Umbilical cord (tissue), 2 donors: ENCODE measurements around the gene DHRS3. TPM values are rescaled to one million over a fixed set of nuclear protein-coding genes. Genes with fewer than 3 reads are reported as not detected.

ENCODE experiments used
- DNase-seq: peaks from one replicate; pipeline ENCODE4 v3.0.0-alpha.2; 2015; ENCODE audit warnings: low spot score
- total RNA-seq: library from RNA; depleted of rRNA; stranded (reverse); fragments of >200 nt; gene quantifications from one replicate; pipeline ENCODE4 v1.2.3, GENCODE V29; 2014; ENCODE audit warnings: low replicate concordance; ENCODE audit not compliant: insufficient read depth

Gene DHRS3
- total RNA-seq, 1 donor from 2014 or later: 107 TPM

DNA sequence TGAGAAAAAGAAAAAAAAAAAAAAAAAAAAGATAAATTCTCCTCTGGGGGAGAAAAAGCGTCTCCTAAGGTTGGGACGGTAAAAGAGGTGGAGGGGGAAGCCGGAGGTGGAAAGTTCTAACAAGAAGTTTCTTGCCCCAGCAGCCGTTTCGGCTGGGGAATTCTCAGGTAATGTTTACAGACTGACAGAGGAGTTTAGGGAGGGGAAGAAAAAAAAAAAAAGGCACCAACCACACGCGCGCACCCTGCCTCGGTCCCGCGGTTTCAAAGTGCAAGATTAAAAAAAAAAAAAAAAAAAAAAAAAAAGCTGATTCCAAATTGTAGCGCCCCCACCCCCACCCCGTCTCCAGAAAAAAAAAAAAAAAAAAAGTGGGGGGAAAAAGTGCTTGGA, 504 bp downstream of the DHRS3 start:
- no peak for DNase-seq

DNA sequence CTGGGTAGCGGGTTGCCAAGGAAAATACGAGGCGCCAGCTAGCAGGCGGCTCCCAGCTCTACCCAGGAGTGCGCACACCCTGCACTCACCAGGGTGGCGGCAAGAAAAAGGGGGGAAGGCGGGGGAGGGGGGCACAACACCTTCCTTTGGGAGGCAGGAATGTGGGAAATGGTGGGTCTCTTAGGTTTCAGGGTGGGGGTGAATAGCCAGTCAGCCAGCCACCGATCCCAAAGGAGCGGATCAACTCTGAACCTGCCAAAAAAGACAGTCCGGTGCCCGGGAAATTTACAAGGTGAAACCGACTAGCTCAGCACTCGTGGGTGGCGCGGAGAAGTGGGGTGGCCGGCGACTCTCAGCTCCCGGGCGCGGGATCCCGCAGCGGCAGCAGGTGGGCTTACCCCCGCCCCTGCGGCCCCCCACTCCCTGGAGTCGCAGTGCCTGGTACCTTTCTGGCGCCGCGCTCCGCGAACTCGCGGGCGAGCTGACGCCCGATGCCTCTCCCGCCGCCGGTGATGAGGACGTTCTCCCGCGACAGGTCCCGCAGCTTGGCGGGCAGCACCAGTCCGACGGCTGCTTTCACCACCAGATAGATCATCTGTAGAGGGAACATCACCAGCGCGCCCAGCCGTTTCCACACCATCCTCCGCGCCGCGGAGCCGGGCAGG, 1.2 kb downstream of the DHRS3 start:
- DNase-seq: no peak

DNA sequence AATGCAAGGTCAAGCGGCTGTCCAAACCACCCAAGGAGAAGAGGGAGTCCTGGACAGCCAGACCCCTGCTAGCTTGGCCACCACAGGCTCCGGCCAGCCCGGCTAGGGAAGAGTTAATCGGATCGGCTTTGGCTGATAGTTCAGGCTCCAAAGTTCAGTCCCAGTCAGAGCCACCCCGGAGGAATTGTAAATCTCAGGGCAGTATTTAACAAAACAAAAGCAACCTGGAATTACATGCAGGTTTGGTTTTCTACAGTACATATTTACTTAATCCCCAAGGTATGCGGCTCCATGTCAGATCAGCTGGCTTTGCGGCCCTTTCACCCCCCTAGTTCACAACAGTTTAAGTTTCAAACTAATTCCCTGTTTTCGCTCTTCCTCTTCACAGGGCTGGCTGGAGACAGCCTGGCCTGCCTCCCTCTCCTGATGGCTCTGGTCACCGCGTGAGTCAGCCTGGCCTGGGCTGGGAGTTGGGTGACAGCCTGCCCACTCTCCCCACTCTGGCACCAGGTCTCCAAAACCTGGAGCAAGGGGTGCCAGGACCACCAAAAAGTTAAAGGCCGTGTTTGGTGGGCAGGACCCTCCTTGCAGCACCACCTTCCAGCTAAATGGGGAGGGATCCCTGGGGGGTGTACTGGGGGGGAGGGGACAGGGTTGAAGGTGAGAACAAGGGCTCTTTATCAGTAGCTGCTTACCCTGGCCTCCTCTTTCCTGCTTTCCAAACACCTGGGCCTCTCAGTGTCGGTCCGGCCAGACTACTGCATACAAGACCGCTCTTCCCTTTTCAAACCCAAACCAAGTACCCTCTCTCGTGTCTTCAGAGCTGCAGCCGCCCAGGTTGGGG, 1.9 kb downstream of the DHRS3 start:
- peak; percentile 61 for DNase-seq

DNA sequence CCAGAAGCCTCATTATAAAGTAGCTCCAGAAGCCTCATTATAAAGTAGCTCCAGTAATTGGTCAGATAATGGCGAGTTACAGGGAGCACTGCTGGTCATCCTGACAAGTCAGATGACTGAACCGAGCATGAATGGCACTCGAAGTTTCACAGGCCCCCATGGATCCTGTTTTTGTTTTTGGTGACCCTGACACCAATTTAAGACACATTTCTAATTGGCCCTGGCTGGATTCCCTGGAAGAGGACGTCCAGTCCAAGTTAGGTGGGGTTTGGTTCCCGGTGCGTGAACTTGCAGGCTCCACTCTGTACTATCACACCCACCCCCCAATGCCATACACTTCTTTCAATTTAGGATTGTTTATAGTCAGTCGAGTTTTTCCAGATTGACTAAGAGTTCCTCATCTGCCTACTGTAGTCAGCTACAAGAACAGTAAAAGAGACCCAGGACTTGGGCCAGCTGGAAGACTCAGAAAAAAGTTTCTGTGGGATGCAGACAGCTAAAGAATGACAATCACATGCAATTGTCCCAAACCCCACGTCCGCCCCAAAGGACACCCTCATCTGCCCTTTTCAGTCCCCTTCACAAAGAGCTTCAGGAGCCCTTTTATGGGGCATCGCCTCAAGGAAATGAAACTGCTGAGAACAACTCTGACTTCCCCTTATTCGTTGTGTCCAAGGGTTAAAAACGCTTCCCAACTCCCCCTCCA, 2.7 kb downstream of the DHRS3 start:
- DNase-seq: peak; percentile 53

DNA sequence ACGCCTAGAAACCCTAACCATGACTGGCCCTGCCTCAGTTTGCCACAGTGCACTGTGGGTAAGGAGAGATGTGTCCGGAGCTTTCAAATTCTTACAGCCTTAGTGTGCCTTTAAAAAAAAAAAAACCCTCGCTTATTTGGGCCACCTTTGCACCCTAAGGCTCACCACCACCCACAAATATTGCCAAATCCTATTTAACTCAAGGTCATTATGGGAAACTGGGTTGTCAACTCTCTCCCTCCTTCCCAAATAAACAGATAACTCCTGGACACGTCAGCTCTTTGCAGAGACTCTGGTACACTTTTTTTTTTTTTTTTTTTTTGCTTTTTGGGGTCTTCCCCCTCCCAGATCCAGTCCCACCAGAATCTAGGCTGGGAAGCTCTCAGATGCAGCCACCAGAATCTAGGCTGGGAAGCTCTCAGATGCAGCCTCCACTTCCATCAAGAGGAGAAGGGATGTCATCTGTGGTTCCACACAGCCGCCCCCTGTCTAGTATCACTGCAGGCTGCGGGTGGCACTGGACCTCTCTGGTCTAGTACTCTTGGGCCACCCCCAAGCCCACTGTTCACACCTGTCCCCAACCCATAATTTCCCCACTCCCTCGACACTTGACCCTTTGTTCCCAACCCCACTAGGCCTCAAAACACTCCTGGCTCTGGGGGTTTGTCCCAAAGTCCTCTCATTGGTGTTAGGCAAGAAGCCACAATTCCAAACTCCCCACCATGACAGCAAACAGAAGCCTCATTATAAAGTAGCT, 3.4 kb downstream of the DHRS3 start:
- DNase-seq: no peak

DNA sequence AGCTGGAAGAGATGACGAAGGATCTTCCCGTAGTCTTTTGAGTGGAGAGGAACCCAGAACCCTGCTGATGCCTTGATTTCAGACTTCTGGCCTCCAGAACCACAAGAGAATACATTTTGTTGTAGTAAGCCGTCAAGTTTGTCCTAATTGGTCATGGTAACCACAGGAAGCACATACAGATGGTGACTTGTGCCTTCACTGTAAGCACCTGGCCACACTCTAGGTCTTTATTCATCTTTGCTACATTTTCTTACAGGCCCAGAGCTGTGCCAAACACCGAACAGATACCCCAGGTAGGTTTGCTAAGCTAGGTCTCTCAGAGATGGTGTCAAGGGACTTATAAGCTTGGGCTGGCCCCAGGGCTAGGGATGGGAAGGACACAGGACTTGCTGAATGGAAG, 4.8 kb downstream of the DHRS3 start:
- DNase-seq: no peak

DNA sequence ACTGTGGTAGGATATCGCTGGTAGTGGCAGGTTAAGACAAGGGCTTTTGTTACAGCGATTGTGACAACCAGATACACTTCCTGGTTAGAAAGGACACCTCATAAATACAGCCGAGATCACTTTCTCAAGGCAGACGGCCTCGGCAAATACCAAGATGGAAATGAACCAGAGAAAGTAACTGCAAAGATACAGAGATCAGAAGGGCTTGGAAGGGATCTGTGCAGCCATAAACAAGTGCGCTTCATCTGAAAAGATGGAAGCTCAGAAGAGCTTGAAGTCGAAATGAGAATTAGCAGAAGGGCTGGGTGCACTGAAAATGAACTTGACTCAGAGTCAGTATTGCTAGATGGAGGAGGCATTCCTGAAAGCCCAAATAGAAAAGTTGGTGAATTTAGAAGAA, 7.1 kb downstream of the DHRS3 start:
- DNase-seq: peak; percentile 93

DNA sequence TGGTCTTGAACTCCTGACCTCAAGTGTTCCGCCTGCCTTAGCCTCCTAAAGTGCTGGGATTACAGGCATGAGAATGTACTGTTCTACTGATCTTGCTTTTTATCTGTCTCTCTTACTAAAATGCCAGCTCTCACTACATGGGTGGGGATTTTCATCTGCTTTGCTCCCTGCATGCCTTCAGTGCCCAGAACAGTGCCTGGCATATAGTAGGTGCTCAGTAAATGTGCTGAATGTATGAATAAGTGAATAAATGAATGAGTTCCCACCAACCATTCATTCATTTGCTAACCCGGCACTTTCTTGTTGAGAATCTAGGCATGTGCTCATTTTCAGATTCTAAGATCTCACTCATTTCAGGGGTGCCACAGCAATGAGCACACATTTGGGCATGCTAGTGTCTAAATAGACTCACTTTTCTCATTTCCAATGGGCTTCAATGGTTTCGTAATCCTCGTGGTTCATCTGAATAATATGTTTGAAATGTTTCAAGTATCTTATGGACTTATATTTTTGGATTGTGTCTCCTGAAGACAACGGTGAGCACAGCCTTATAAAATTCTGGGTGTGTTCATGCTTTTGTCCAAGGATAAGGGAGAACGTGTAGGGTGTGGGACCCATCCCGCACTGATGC, 7.6 kb downstream of the DHRS3 start:
- DNase-seq: no peak

DNA sequence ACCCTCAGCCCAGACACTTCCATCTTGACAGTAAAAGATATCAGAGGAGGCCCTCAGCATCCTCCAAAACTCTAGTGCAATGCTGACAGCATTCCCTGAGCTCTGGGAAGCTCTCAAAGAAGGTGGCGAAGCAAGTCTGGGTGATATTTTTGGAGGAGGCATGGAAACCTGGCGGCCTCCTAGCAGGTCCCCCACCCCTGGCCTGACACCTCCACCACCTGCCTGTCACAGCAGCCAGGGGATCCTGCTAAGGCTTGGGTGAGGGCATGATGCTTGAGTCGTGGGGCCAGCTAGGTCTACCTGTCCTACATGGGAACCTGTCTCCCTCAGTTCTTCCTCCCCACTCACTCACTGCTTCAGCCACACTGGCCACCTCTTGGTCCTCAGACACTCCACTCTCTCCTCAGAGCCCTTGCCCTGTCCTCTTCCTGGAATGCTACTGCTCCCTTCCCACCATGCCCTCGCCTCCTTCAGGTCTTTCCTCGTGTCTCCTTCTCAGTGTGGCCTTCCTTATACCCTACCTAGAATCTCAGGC, 8.5 kb downstream of the DHRS3 start:
- no peak for DNase-seq

DNA sequence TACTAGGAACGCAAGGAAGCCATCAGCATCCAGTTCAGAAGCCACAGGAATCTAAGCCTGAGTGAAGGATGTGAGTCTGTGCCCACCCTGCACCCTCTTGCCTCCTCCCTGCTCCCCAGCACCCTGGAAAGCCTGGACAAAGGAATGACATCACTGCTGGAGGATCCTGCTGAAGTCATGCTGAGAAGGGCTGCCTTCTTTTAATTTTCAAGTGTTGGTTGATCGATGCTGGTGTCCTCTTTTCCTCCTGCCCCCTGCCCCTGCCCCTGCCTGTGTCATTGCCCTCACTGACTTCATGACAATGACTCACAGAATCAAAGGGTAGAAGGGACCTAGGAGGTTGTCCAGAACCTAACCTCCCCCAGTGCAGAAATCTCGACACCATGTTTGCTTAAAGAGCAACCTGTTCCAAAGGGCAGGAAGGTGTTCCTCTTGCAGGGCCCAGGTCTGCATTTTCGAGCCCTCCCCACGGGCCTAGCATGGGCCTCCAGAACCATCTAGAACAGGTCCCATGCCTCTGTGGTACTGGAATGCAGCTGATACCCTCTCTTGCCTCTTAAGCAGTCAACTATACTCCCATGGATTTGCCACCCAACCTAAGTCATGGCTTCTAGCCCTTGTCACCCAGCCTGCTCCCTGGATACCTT, 9.6 kb downstream of the DHRS3 start:
- no peak for DNase-seq

DNA sequence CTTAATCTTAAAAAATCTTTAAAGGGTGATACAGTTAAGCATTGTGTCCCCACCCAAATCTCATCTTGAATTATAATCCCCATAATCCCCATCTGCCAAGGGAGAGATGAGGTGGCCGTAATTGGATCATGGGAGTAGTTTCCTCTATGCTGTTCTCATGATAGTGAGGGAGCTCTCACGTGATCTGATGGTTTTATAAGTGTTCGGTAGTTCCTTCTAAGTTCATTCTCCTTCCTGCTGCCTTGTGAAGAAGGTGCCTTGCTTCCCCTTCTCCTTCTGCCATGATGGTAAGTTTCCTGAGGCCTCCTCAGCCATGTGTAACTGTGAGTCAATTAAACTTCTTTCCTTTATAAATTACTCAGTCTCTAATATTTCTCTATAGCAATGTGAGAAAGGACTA, 10.7 kb downstream of the DHRS3 start:
- DNase-seq: no peak

DNA sequence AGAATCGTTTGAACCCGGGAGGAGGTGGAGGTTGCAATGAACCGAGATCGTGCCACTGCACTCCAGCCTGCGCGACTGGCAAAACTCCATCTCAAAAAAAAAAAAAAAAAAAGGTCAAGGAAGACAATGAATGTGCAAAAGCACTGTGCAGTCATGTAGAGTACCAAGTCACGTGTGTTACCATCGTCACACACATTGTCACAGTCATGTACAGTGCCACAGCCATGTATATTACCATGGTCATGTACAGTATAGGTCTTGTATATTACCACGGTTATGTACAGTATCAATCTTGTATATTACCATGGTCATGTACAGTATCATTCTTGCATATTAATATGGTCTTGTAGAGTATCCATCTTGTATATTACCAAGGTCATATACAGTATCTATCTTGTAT, 13.0 kb downstream of the DHRS3 start:
- DNase-seq: no peak

DNA sequence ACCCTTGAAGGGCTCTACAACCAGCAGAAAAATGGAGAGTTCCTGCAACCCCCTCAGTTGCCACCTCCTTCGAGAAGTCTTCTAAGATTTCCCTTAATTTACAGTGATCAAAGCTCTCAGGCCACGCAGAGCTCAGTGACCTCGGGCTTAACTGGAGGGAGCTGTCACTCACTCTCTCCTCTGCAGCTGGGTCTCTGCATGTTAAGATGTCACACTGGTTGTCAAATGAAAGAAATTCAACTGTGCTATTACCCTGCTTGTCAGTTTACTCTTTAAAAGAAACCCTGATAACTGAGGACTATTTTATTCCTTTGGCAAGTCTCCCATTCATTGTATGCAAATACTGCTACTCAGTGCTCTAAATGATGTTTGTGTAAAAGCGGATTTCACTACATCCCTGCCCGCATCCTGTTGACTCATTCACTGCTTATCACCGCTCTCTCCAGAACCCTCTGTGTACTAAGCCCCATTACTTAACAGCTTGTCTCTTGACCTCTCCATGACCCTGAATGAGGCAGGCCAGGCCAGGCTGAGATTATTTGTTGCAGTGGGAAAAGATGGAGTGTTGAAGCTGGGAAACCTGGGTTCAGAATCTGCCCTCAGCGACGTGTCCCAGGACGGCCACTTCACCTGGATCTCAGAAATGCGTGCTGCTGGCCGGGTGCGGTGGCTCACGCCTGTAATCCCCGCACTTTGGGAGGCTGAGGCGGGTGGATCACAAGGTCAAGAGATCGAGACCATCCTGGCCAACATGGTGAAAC, 13.7 kb downstream of the DHRS3 start:
- peak; percentile 96 for DNase-seq

DNA sequence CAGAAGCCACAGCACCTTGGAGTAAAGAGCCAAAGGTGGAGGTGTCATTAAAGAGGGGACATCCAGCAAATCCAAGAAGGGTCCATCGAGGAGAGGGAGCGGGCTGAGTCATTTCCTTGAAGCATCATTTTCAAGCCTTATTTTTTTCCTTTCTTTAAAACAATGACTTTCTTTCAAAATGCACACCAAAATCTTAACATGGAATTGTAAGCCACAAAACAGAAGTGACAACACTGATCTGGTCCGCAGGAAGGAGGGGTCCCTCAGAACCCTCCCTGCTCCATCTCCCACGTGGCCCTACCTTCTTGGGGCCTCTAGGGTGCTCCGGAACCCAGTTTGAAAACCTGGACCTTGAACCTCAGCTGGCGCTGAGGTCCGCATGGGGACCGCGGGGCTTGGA, 14.8 kb downstream of the DHRS3 start:
- DNase-seq: no peak

DNA sequence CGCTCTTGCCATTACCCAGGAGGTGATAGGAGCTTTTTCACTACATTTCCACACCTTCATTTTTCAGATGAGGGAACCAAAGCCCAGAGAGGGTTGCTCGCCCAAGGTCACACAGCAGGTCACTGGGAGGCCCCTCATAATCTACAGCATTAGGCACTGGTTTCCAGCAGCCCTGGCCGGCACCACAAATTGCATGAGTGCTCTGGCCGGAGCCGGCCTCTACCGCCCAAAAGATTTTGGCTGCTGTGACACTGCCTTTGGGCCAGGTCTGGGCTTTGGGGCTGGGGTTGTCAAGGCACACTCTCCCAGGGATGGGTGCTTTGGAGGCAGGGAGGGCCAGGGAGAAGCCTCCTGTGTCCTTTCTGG, 15.4 kb downstream of the DHRS3 start:
- no peak for DNase-seq

DNA sequence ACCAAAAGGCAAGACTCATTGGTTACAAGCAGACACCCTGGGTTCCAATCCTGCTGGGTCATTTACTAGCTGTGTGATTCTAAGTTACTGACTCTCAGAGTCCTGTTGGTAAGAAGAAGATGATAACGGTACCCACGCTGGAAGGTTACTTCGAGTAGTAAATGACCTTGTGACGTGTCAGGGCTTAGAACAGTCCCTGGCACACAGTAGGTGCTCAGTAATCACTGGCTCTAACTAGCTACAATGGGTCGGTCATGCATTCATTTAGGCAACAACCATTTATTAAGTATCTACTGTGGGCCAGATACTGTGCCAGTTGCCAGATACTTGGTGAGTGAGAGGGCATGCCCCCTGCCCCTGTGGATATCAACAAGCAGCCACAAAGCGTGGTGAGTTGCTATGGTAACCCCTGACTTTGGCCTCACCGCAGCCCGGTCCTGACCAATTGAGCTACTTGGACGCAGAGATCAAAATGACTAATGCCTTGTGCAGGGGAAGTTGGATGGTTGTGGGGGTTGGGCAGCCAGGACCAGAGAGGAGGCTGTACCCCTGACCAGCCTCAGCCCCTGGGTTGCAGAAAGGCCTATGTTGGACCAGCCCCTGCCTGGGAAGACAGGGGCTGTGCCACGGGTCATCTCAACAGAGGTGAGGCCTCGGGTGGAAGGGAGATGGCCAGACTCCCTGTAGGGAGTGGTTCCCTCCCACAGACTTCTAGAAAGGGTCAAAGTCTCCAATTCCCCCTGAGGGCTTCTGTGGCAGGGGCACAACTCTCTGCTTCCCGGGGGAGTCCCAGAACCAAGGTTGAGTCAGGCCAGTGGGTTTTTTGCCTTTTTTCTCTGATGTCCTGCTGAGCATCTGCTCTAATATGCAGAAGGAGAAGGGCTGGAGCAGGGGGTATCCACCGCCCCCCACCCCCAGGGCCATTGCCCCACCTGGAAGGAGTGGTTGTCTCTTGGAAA, 16.0 kb downstream of the DHRS3 start:
- DNase-seq: no peak

DNA sequence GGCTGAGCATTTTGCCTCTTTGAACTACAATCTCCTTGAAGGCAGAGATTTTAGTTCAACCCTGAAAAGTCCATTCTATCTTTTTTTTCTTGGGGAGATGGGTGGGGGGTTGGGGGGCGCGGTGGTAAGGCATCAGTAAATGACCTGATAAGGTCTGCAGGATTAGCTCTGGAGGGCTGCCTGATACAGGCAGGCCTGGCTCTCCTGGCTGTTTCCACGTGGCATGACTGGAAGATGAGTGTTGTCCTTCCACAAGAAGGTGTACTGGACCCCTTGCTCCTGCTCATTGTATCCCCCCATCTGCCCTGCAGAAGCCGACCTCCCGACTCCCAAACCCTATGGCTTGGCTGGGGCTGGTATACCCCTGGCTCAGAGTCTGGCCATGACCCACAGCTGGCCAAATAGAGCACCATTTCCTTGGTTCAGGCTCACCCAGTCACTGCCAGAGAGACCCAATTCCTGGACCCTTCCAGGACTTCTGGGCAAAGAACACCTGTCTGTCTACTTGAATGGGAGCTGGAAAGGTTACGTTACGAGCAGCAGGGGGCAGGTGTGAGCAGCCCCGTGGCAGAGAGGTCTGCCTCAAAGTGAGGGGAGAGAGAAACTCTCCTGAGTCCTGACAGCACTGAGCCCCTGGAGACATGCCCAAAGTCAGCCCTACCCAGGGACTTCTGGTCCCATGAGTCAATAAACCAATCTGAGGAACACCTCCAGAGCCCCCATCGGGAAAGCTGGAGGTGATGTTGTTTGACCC, 17.0 kb downstream of the DHRS3 start:
- DNase-seq: no peak

DNA sequence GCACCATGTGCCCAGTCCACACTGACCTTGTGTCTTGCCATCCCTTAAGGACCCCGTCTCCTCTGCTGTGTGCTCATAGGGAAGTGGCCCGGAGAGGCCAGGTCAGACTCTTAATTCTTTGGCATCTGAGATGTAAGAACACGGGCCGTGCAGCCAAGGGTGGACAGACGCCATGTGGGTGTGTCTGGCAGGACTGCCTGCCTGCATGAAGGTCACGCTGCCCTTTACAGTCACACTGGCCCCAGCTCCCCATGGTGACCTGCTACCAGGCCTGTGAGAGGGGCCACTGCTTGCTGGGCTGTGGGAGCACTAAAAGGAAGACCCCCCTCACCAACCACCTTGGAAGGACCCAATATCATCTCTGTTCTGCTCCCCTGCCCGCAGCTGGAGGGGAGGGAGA, 17.7 kb downstream of the DHRS3 start:
- no peak for DNase-seq
